Liver (tissue), 9 donors: ENCODE measurements around the gene ANKRD31. TPM values are rescaled to one million over a fixed set of nuclear protein-coding genes. Genes with fewer than 3 reads are reported as not detected.
"Not testable (repeated sequence)": the region's sequence is repeated elsewhere in the genome, so short reads cannot be mapped to it uniquely, and the experiment has no call there.

Experiments used
- DNase-seq: peaks from one replicate; pipeline ENCODE4 v3.0.0-alpha.2; 2017; ENCODE audit warnings: low spot score
- H3K27ac ChIP-seq, 2 donors: one replicate each; pipeline ENCODE4 v1.7.0; 2013; ENCODE audit warnings: inconsistent platforms in 2 of 2, low read length in 2 of 2, control low read depth in 1 of 2, low read depth in 1 of 2, mild to moderate bottlenecking in 1 of 2
- H3K27me3 ChIP-seq, 4 donors: one replicate each; pipeline versions ENCODE4 v1.6.1 to v1.7.0; 2013; ENCODE audit warnings: low read length in 3 of 4, inconsistent platforms in 1 of 4, mild to moderate bottlenecking in 1 of 4, moderate library complexity in 1 of 4; ENCODE audit not compliant: control insufficient read depth in 4 of 4, insufficient read depth in 4 of 4
- H3K36me3 ChIP-seq, 4 donors: one replicate each; pipeline versions ENCODE4 v1.6.1 to v1.7.0; 2013; ENCODE audit warnings: low read length in 3 of 4, mild to moderate bottlenecking in 3 of 4, low read depth in 1 of 4, moderate library complexity in 1 of 4; ENCODE audit not compliant: control insufficient read depth in 4 of 4, insufficient read depth in 3 of 4
- H3K4me1 ChIP-seq, 4 donors: one replicate each; pipeline versions ENCODE4 v1.6.1 to v1.7.0; 2013; ENCODE audit warnings: low read length in 3 of 4, mild to moderate bottlenecking in 3 of 4, moderate library complexity in 1 of 4; ENCODE audit not compliant: control insufficient read depth in 4 of 4, insufficient read depth in 4 of 4
- H3K4me3 ChIP-seq, 3 donors: one replicate each; pipeline versions ENCODE4 v1.6.1 to v1.7.0; 2013; ENCODE audit warnings: low read length in 3 of 3, control low read depth in 1 of 3, low read depth in 1 of 3, mild to moderate bottlenecking in 1 of 3
- H3K9ac ChIP-seq, 2 donors: one replicate each; pipeline ENCODE4 v1.7.0; 2013; ENCODE audit warnings: low read length in 2 of 2, mild to moderate bottlenecking in 2 of 2, moderate library complexity in 2 of 2, control low read depth in 1 of 2, low read depth in 1 of 2
- H3K9me3 ChIP-seq, 4 donors: one replicate each; pipeline versions ENCODE4 v1.6.1 to v1.7.0; 2013; ENCODE audit warnings: low read length in 3 of 4; ENCODE audit not compliant: control insufficient read depth in 4 of 4
- ATF3 ChIP-seq: IDR thresholded peaks from 2 replicates; pipeline ENCODE4 v1.6.1; 2016; ENCODE audit warnings: antibody characterized with exemption
- EGR1 ChIP-seq, 2 donors: IDR thresholded peaks; 2 replicates each; pipeline ENCODE4 v1.6.1; 2016 to 2018; ENCODE audit warnings: antibody characterized with exemption in 2 of 2, low read depth in 2 of 2
- FOXA1 ChIP-seq: IDR thresholded peaks from 2 replicates; pipeline ENCODE4 v1.6.1; 2016; ENCODE audit warnings: antibody characterized with exemption
- FOXA2 ChIP-seq: IDR thresholded peaks from 2 replicates; pipeline ENCODE4 v1.6.1; 2016; ENCODE audit warnings: antibody characterized with exemption
- GABPA ChIP-seq, 2 donors: IDR thresholded peaks in 1 of 2; conservative IDR thresholded peaks in 1 of 2; 2 replicates each; pipeline ENCODE4 v1.6.1; 2016; ENCODE audit warnings: antibody characterized with exemption in 2 of 2, mild to moderate bottlenecking in 1 of 2, moderate library complexity in 1 of 2
- HNF4A ChIP-seq, 2 donors: conservative IDR thresholded peaks; 2 replicates each; pipeline ENCODE4 v1.6.1; 2016; ENCODE audit warnings: antibody characterized with exemption in 2 of 2, mild to moderate bottlenecking in 2 of 2
- HNF4G ChIP-seq: IDR thresholded peaks from 2 replicates; pipeline ENCODE4 v1.6.1; 2016; ENCODE audit warnings: antibody characterized with exemption
- JUND ChIP-seq, 2 donors: IDR thresholded peaks; 2 replicates each; pipeline ENCODE4 v1.6.1; 2016; ENCODE audit warnings: antibody characterized with exemption in 2 of 2
- NR2F2 ChIP-seq: IDR thresholded peaks from 2 replicates; pipeline ENCODE4 v1.6.1; 2016; ENCODE audit warnings: antibody characterized with exemption
- REST ChIP-seq: IDR thresholded peaks from 2 replicates; pipeline ENCODE4 v1.6.1; 2016; ENCODE audit warnings: antibody characterized with exemption, mild to moderate bottlenecking
- RXRA ChIP-seq, 2 donors: IDR thresholded peaks; 2 replicates each; pipeline ENCODE4 v1.6.1; 2017 to 2018; ENCODE audit warnings: antibody characterized with exemption in 2 of 2, mild to moderate bottlenecking in 1 of 2
- SP1 ChIP-seq: IDR thresholded peaks from 2 replicates; pipeline ENCODE4 v1.6.1; 2018; ENCODE audit warnings: antibody characterized with exemption, mild to moderate bottlenecking
- TAF1 ChIP-seq: conservative IDR thresholded peaks from 2 replicates; pipeline ENCODE4 v1.6.1; 2016; ENCODE audit warnings: antibody characterized with exemption, mild to moderate bottlenecking
- YY1 ChIP-seq: IDR thresholded peaks from 2 replicates; pipeline ENCODE4 v1.6.1; 2016; ENCODE audit warnings: antibody characterized with exemption, mild to moderate bottlenecking
- ZBTB33 ChIP-seq: IDR thresholded peaks from 2 replicates; pipeline ENCODE4 v1.6.1; 2016; ENCODE audit warnings: antibody characterized with exemption
- WGBS: extraction: QIAGEN DNeasy Blood & Tissue Kit; methylation state at CpG from one replicate; pipeline ENCODE4 v1.1.7; 2013; 5-methylcytosine and 5-hydroxymethylcytosine counted together
- polyA plus RNA-seq, 2 donors: library from polyadenylated mRNA; stranded (reverse) in 1 of 2; unstranded in 1 of 2; fragments of 200-250 nt in 1 of 2; fragments of >200 nt in 1 of 2; fragmentation: Nextera tagmentation in 1 of 2; extraction: Ambion mirVana in 1 of 2; gene quantifications; one replicate each; pipeline versions ENCODE4 v1.2.1 to v1.2.3, GENCODE V29; 2013 to 2015
- total RNA-seq, 2 donors: library from RNA; depleted of rRNA; stranded (reverse); fragments of >200 nt; gene quantifications; one replicate each; pipeline ENCODE4 v1.2.3, GENCODE V29; 2014
- TF ChIP-seq, protein P1 (sequence below): IDR thresholded peaks from 2 replicates; pipeline ENCODE4 v1.6.1; 2016; ENCODE audit warnings: antibody characterized with exemption
- donor health status: healthy.
- donor health status: healthy.
- donor health status: healthy.
- donor health status: healthy.
- donor health status: healthy.

ANKRD31 gene
- total and polyA plus RNA-seq, 4 donors, result 0.03 to 0.08 (median 0.04) TPM

DNA sequence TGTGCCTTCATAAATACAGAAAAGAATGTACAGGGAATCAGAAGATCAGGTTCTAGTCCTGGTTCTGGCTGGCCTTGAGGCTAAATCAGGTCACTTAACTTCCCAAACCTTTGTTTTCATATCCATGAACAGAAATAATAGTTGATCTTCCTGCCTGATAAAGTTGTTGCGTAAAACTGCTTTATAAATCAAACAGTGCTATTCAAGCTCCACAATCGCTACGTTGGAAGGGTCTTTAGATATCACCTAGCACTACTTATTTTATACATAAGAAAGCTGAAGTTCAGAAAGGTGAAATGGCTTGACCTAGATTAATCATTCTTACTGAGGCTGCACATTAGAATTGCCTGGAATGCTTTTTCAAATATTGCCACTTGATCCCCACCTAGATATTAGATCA lies 148.0 kb downstream of the ANKRD31 start:
- TF ChIP-seq FOXA2, result no peak
- TF ChIP-seq YY1, result no peak
- TF ChIP-seq RXRA (IDR thresholded peaks at IDR 0.05), result no peak
- TF ChIP-seq, protein P1, sequence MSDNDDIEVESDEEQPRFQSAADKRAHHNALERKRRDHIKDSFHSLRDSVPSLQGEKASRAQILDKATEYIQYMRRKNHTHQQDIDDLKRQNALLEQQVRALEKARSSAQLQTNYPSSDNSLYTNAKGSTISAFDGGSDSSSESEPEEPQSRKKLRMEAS, result no peak
- TF ChIP-seq FOXA1, result no peak
- no peak for TF ChIP-seq GABPA (IDR thresholded peaks at IDR 0.05 in 1 of 2, conservative IDR thresholded peaks at IDR 0.05 in 1 of 2)
- TF ChIP-seq JUND (IDR thresholded peaks at IDR 0.05), result no peak
- no peak for TF ChIP-seq TAF1
- TF ChIP-seq ATF3, result no peak
- TF ChIP-seq HNF4A (conservative IDR thresholded peaks at IDR 0.05), result no peak
- TF ChIP-seq REST, result no peak
- no peak for TF ChIP-seq NR2F2
- no peak overlapping the region for H3K9ac ChIP-seq
- DNase-seq, result no peak
- no peaks in the 10 kb centered on the region for H3K36me3 ChIP-seq
- H3K4me3 ChIP-seq, result no peak overlapping the region
- no peaks in the 10 kb centered on the region for H3K27me3 ChIP-seq
- no peaks in the 10 kb centered on the region for H3K4me1 ChIP-seq
- no peaks in the 10 kb centered on the region for H3K9me3 ChIP-seq
- 96% methylated on average over 3 of the region's 3 CpGs for WGBS
- H3K27ac ChIP-seq, result no peak overlapping the region

DNA sequence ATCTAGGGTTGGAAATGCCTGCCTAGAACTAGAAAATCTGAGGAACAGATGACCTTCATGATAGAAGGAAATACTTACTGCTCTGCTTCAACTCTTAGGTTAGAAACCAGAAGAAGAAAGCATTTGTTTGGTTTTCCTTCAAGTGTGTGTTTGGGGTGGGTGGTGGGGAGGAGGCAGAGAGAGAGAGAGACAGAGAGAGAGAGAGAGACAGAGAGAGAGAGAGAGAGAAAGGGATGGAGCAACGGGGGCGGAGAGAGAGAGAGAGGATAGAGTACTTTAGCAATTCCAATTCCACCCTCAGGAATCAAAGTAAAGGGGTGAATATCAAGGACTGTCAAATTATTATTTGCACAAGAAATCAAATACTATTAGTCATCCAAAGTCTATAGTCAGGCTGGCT lies 155.2 kb downstream of the ANKRD31 start:
- Histone ChIP-seq H3K27ac (no peak overlapping the region), H3K4me3 (no peak overlapping the region), H3K4me1 (no peaks in the 10 kb centered on the region), H3K36me3 (no peaks in the 10 kb centered on the region), H3K27me3 (no peaks in the 10 kb centered on the region), H3K9ac (no peak overlapping the region), H3K9me3 (peaks cover 0 to 2% (median 0%) of the 10 kb centered on the region in 4 donors)
- no peak for DNase-seq
- 93% methylated on average over 2 of the region's 2 CpGs for WGBS
- no peak for TF ChIP-seq SP1
- no peak for TF ChIP-seq REST
- TF ChIP-seq ZBTB33, result no peak
- no peak for TF ChIP-seq TAF1
- TF ChIP-seq YY1, result no peak
- no peak for TF ChIP-seq RXRA (IDR thresholded peaks at IDR 0.05)
- no peak for TF ChIP-seq GABPA (IDR thresholded peaks at IDR 0.05 in 1 of 2, conservative IDR thresholded peaks at IDR 0.05 in 1 of 2)
- TF ChIP-seq, protein P1, result no peak
- no peak for TF ChIP-seq EGR1 (IDR thresholded peaks at IDR 0.05; ENCODE audit: low read depth in 2 of 2)
- TF ChIP-seq HNF4G, result no peak

DNA sequence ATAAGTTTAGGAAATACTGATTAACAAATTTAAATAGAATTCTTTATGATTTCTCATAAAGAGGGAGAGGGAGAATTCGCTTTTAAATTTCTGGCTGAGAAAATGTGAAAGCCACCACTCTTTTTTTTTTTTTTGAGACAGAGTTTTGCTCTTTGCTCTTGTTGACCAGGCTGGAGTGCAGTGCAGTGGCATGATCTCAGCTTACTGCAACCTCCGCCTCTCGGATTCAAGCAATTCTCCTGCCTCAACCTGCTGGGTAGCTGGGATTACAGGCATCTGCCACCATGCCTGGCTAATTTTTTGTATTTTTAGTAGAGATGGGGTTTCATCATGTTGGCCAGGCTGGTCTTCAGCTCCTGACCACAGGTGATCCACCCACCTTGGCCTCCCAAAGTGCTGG lies 157.3 kb downstream of the ANKRD31 start:
- WGBS, result 71% methylated on average over 3 of the region's 3 CpGs
- H3K36me3 ChIP-seq, H3K27me3 ChIP-seq, H3K9ac ChIP-seq, H3K9me3 ChIP-seq, H3K4me1 ChIP-seq, DNase-seq, H3K27ac ChIP-seq, H3K4me3 ChIP-seq: not testable (repeated sequence)
